SIG-M5 treated with dmso at 0.1 percent for 504 hours (cell line): ENCODE measurements around the gene MOSPD3.
A peak's percentile ranks its signal among the peaks of the same experiment; 100 is the strongest.

ENCODE experiments used
- DNase-seq: peaks from one replicate; lab custom pipeline; 2025; ENCODE audit not compliant: unreplicated experiment; lab: John Stamatoyannopoulos, UW

The MOSPD3 gene

DNA sequence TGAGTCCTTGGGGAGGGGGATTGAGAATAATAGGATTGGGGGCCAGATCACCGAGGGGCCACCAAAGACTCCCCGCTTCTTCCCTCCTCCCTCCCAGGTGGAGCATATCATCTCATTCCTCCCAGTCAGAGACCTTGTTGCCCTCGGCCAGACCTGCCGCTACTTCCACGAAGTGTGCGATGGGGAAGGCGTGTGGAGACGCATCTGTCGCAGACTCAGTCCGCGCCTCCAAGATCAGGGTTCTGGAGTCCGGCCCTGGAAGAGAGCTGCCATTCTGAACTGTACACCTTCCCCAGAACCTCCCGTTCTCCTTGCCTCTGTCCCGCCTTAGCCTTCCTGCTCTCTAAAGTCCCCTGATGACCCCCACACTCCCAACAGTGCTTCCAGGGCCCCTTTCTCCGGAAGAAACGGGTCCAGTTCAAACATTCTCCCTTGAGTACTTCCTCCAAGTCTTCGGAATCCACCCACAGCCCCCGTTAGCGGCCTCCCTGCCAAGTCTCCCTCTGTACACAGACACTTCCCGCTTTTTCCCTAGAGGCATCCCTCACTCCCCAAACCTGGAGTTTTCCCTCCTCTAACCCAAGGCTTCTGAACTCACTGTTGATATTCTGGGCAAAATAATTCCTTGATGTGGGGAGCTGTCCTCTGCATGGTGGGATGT is 22.1 kb upstream of the MOSPD3 start:
- DNase-seq: no peak

DNA sequence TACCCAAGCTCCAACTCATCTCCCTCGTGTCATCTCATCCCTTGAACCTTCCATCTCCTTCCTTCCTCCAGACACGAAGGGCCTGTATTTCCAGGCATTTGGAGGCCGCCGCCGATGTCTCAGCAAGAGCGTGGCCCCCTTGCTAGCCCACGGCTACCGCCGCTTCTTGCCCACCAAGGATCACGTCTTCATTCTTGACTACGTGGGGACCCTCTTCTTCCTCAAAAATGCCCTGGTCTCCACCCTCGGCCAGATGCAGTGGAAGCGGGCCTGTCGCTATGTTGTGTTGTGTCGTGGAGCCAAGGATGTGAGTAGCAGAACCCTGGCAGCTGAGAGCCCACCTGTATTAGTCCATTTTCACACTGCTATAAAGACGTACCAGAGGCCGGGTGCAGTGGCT is 20.7 kb upstream of the MOSPD3 start:
- DNase-seq: no peak

DNA sequence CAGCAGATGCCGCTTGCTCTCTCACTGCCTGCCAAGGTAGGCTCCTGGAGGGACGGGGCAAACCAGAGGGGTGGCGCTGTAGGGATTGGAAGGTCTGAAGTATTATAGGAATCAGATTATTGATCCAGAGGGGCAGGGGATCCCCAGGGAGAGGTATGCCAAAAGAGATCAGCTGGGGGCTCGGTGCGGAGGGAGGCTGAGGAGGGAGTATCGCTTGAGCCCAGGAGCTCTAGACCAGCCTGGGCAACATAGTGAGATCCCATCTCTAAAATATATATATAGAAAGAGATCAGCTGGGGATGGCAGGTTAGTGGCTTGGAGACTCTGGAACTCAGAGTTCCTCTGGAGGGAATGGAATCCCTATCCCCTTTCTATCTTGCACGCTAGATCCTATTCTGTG is 17.2 kb upstream of the MOSPD3 start:
- DNase-seq: no peak

DNA sequence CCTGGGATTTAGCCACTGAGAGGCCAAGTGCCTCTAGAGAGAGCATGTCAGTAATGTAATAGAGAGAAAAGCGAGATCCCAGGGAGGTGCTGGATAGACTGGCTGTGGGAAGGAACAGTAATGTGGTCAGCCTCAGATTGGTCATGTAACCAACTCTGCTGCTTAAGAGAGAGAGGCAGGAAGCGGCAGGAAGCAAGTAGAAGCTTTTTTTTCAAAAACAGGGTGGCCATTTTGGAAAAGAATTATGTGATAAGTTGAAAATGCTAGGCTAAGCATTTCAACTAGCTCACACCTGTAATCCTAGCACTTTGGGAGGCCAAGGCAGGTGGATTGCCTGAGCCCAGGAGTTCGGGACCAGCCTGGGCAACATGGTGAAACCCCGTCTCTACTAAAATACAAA is 13.9 kb upstream of the MOSPD3 start:
- DNase-seq: no peak

DNA sequence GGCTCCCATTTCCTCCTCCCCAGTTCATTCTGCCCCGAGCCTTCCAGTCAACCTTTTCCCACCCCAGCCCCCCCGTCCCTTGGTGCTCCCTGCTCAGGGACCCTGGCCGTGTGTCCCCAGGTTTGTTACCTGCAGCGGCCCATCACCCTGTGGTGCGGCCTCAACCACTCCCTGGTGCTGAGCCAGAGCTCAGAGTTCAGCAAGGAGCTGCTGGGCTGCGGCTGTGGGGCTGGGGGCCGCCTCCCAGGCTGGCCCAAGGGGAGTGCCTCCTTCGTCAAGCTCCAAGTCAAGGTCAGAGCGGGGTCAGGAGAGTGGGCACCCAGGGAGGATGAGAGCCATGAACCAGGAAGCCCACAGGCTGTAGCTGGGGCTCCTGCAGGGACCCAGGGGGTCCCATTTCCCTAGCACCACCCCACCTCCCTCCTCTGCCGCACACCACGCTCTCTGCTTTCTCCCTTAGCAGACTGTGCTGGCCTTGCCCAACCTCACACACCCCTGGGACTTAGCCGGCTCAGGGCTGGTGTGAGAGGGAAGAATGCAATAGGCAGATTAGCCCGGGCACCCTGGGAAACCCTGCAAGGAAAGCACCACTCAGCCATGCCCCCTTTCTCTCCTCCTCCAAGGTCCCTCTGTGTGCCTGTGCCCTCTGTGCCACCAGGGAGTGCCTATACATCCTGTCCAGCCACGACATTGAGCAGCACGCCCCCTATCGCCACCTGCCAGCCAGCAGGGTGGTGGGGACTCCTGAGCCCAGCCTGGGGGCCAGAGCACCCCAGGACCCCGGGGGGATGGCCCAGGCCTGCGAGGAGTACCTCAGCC is 12.2 kb upstream of the MOSPD3 start:
- DNase-seq: no peak

DNA sequence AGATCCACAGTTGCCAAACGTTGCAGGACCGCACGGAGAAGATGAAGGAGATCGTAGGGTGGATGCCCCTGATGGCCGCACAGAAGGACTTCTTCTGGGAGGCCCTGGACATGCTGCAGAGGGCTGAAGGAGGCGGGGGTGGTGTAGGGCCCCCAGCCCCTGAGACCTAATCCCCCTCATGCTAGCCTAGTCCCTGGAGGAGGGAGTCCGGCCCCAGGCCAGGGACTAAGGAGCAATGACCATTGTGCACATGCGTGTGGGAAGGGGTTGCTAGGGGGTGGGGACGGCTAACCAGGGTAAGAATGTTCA is 11.7 kb upstream of the MOSPD3 start:
- no peak for DNase-seq

DNA sequence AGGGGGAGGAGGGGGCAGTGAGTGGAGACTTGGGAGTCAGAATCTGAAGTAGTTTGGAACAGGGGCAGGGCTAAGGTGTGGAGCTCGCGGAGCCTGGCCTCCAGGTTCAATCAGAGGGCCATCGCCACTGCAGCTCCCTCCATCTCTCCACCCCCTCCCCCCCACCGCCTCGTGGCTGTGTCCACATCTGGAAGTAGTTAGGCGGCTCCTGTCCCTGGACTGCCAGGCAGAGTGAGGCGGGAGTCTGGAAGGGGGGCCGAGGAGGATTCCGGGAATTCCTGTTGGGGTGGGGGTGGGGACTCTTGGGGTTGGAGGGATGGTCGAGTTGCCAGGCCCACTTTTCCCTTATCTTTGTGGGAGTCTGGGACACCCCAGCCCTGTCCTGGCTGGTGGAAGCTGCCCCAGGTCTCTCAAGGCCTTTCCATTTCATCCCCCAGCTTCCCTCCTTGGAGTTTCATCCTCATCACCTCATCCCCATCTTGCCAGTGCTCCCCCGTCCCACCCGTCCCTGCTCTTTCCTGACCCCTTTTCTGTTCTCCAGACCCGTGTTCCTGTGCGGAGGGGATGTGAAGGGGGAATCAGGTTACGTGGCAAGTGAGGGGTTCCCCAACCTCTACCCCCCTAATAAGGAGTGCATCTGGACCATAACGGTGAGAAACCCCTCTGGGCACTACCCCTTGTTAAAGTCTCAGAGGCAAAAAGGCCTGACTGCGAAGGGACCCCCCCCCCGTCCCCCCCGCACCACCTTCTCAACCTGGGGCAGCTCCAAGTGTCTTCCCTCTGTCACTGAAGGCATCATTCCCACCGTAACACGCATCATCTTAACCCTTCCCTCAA is 9.2 kb upstream of the MOSPD3 start:
- no peak for DNase-seq

DNA sequence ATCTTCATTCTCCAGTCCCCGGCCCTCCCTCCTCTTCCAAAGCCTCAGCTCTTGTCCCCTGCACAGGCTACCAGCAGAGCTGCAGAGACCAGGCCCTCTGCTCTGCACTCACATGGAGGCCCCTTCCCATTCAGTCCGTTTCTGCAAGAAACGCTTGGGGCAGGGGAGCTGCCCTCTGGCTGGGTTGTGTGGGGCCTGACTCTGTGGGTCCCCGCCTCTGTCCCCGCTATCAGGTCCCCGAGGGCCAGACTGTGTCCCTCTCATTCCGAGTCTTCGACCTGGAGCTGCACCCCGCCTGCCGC is 8.7 kb upstream of the MOSPD3 start:
- DNase-seq: no peak

DNA sequence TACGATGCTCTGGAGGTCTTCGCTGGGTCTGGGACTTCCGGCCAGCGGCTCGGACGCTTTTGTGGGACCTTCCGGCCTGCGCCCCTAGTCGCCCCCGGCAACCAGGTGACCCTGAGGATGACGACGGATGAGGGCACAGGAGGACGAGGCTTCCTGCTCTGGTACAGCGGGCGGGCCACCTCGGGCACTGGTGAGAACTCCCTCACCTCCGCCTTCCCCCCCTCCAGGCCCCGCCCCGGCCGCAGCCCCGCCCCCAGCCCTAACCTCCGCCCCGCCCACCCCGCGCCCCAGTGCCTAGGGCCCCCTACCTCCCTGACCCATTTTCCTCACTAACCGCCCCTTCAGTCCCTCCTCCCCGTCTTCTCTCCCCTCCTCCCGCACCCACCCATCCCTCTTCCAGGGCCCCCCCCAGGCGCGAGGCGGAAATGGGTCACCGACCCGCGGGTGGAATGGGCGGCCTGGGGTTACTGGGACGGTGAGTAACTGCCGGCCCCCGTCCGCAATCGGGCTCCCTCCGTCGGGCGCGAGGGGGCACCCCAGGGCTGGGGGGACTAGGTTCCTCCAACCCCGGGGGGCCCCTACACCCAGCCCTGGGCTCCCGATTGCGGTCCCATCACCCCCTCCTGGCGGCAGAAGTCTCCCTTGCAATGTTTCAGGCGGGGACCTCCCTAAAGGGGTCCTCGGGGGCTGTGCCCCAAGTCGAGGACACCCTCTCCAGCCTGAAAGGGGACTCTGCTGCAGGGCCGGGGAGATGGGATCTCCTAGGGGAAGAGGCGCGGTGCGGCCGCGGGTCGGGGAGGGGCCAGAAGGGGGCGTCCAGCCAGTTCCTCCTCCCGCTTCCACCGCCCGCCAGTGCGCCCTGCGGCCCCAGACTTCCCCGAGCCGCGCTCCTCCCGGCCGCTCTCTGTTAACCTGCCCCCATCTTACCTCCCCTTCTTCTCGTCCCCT is 8.0 kb upstream of the MOSPD3 start:
- DNase-seq: peak; percentile 67

DNA sequence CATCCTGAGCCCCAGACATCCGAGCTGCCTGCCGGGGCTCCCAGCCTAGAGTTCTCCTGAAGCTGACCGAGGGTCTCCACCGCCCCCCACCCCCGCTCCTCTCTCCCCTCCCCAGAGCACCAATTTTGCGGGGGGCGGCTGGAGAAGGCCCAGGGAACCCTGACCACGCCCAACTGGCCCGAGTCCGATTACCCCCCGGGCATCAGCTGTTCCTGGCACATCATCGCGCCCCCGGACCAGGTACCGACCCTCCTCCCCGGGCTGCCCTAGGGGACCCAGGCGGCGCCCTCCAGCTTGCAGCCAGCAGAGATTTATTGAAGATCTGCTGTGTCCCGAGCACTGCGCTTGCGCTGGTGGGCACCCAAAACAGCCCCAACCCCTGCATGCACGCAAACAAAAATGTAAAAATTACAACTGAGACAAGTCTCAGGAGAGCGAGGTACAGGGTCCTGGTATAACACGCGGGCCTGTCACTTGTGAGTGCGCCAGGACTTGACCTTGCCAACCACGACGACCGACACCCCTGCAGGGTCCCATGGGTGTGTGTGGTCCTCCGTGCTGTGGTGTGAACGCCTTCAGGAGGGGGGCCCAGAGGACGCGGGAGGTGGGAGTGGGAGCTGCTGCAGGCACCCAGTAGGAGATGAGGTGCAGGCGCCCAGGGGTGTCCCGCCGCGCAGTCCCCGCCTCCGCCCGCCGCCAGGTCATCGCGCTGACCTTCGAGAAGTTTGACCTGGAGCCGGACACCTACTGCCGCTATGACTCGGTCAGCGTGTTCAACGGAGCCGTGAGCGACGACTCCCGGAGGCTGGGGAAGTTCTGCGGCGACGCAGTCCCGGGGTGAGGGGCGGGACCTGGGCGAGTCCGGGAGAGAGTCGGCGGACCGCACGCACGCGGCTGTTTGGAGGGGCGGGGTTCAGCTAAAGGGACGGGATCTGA is 7.1 kb upstream of the MOSPD3 start:
- peak; percentile 18 for DNase-seq

DNA sequence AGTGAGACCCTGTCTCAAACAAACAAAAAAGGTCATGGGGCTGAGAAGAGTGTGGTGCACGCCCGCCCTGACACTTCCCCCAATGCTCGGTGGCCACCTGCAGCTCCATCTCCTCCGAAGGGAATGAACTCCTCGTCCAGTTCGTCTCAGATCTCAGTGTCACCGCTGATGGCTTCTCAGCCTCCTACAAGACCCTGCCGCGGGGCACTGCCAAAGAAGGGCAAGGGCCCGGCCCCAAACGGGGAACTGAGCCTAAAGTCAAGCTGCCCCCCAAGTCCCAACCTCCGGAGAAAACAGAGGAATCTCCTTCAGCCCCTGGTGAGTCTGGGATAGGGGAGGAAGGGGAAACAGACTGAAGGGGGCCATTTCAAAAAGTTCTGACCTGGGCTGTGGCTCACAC is 6.0 kb upstream of the MOSPD3 start:
- no peak for DNase-seq

DNA sequence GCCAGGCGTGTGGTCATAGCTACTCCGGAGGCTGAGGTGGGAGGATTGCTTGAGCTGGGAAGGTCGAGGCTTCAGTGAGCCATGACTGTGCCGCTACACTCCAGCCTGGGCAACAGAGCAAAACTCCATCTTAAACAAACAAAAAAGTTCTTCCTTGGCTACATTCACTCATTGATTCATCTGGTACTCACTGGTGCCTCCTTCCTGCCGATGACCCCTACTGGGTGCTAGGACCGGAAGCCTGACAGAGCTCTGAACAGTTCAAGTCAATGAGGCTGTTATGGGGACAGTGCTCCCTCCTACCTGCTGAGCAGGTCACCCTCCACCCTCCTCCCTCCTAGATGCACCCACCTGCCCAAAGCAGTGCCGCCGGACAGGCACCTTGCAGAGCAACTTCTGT is 5.2 kb upstream of the MOSPD3 start:
- DNase-seq: no peak

DNA sequence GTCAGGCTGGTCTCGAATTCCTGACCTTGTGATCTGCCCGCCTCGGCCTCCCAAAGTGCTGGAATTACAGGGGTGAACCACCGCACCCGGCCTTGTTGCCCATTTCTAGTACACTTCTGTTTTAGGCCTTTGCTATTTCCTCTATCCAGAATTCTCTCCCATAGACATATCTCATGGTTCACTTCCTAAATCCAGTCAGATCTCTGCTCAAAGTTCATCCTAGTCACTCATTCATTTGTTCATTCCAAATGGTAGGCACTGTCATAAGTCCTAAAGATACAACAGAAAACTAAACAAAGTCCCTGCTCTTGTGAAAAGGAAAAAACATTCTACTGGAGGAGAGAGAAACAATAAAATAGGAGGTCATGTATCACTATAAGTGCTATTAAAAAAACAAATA is 2.4 kb upstream of the MOSPD3 start:
- no peak for DNase-seq

DNA sequence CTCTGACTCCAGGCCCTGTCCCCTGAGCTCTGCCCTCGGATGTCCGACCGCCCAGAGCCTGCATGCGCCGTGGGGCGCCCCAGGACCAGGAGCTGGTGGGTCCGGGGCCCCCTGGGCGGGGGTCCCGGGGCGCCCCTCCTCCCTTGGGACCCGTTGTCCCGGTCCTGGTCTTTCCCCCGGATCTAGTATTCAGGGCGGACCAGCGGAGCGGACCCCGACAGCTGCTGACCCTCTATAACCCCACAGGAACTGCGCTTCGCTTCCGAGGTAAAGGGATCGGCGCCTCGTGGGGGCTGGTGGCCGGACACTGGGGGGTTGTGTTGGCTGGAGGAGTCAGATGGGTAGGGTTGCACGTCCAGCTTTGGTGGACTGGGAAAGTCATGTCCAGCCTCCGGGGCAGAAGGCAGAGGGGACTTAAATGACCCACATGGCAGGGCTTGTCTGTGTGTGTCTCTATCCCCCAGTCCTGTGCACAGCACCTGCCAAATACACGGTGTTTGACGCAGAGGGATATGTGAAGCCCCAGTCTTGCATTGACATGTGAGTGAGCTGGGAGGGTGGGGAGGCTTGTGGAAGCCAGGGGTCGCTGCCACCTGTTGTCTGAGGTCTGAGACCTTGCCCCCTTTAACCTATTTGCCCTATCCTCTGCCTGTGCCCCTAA is 520 bp downstream of the MOSPD3 start:
- DNase-seq: no peak

DNA sequence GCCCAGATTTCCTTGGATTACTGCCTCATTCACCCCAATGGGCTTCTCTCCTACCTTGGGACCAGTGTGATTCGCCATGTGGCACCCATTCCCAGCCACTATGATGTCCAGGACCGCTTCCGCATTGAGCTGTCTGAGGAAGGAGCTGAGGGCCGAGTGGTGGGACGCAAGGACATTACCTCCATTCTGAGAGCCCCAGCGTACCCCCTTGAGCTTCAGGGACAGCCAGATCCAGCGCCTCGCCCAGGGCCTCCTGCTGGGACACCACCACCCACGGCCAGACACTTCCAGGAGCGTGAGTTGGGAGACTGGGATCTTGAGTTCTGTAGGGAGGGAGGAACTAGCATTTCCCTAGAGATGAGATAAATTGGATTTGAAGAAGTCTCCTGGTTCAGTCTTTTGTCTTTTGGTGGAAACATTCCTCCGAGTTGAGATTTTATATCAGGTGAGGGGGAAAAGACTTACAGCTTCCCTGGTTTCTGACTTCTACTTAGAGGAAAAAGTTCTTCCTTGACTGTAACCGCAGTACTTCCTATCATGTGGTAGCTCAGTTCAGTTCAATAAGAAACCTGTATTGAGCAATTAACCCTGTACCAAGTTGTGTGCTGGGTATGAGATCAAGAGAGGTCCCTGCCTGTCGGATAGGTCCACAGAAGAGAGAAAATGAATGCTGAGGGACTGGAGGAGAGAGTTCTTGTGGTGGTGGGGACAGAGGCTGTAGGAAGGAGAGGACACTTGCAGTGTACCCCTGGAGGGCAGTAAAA is 1.3 kb downstream of the MOSPD3 start:
- DNase-seq: peak; percentile 83

DNA sequence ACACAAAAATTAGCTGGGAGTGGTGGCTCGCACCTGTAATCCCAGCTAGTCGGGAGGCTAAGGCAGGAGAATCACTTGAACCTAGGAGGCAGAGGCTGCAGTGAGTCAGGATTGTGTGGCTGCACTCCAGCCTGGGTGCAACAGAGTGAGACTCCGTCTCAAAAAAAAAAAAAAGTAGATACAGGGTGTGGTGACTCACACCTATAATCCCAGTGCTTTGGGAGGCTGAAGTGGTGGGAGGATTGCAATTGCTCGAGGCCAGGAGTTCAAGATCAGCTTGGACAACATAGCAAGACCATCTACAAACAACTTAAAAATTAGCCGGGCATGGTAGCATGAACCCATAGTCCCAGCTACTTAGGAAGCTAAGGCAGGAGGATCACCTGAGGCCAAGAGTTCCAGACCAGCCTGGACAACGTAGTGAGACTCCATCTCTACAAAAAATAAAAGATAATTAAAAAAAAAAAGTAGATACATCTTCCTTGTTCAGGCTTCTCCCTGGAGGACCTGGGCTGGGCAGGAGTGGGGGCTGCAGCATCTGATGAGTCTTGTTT is 2.0 kb downstream of the MOSPD3 start:
- DNase-seq: no peak

DNA sequence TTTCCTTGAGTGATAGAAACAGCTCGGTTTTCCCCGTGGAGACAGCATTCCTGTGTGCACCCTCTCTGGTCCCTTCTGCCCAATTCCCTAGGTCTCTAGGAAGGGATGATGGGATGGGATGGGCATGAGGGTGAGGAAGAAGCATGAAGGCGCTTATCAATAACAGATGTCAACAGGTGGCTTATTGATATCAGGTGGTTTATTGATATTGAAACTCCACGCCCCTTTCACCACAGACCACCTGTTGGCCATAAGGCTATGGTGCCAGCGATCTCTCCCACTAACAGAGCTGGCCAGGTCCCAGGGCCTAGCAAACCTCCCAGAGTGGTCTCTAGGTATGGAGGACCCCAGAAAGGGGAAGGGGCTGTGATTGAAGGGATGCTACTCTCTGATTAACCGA is 7.9 kb downstream of the MOSPD3 start:
- no peak for DNase-seq

DNA sequence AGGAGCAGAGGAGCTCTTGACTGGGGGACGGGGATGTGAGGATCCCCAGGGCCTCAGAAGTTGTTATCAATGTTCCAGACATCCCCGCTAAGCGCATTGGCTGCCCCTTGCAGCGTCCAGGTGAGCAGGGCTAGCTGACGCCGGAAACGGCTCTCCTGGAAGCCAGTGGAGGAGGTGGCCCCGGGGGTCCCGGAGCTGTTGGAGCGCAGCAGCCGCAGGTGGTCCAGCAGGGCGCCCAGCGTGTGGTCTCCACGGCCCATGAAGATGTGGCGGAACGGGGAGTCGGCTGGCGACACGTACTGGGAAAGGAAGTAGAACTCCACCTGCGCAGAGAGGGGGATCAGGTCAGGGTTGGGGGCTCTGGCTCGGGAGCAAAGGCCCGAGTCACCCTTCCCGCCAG is 8.5 kb downstream of the MOSPD3 start:
- no peak for DNase-seq

DNA sequence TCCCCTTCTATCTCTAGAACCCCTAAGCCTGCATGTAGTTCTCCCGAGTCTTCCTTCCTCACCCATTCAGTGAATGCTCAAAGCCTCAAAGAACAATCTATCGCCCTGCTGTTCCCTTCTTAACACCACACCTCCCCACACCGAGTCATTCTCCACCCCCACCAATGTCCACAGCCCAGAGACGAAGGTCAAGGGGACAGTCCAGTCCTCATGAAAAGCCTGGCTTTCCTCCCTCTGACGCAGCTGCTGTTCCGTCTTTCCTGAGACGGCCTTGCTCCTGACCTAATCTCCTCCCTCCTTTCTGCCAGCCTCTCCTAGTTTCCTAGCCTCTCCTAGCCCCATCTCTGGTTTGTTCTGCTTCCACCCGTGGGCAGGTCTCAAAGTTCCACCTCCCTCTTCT is 9.2 kb downstream of the MOSPD3 start:
- no peak for DNase-seq
